K562 (cell line): ENCODE measurements around the gene KLRD1. TPM values are rescaled to one million over a fixed set of nuclear protein-coding genes. Genes with fewer than 3 reads are reported as not detected.
A peak's percentile ranks its signal among the peaks of the same experiment; 100 is the strongest.

Experiments
- ATAC-seq: fragments of 200-7000 bp; cut with Tn5 transposase; 3 replicates; pipeline ENCODE4 v1.9.1; 2020; ENCODE audit warnings: moderate library complexity
- BruUV-seq: library from RNA; stranded (reverse); fragments of 400-500 nt; replicated peaks from 2 replicates; lab custom pipeline; 2021; lab: Mats Ljungman, UMichigan
- CTCF ChIA-PET: fragments of 300-600 bp; formaldehyde crosslinking; extraction: SDS; loops from one replicate; lab custom pipeline; 2021; ENCODE audit warnings: low intra/inter-chr PET ratio; lab: Yijun Ruan, JAX
- POLR2A ChIA-PET: fragments of 300-600, 350-650 bp; sonication (Branson Sonifier 250); formaldehyde crosslinking; extraction: SDS; loops from one replicate; lab custom pipeline; 2021; ENCODE audit warnings: antibody characterized with exemption, inconsistent platforms; lab: Yijun Ruan, JAX
- DNase-seq, 4 experiments: peaks; one replicate each; pipeline versions ENCODE4 v3.0.0 to v3.0.0-alpha.2; 2011 to 2018; ENCODE audit warnings: low spot score in 3 of 4, mixed read lengths in 3 of 4; ENCODE audit errors: extremely low read depth in 1 of 4
- FAIRE-seq: peaks from 2 replicates; lab custom pipeline; 2011; peaks lifted over from hg19 to GRCh38; lab: Jason Lieb, UNC
- H2AFZ ChIP-seq: 2 replicates; pipeline ENCODE4 v1.6.0; 2011; ENCODE audit warnings: low read depth, low read length, control low read depth, inconsistent platforms
- H3K27ac ChIP-seq: fragments of 200-600 bp; 3 replicates; pipeline ENCODE4 v1.8.0; 2011; ENCODE audit warnings: low read depth, mild to moderate bottlenecking, control low read depth, inconsistent platforms, low read length, moderate library complexity, mixed read lengths; ENCODE audit errors: extremely low read depth
- H3K27me3 ChIP-seq, 2 experiments: fragments of 300-600 bp in 1 of 2; 2 replicates in 1 of 2; 3 replicates in 1 of 2; pipeline versions ENCODE4 v1.6.0 to v1.8.0; 2011; ENCODE audit warnings: inconsistent platforms in 2 of 2, low read length in 2 of 2, mild to moderate bottlenecking in 1 of 2, mixed read lengths in 1 of 2, moderate library complexity in 1 of 2; ENCODE audit not compliant: control insufficient read depth in 2 of 2, insufficient read depth in 2 of 2
- H3K36me3 ChIP-seq: fragments of 300-600 bp; 3 replicates; pipeline ENCODE4 v1.8.0; 2011; ENCODE audit warnings: mild to moderate bottlenecking, low read length, inconsistent platforms; ENCODE audit not compliant: control insufficient read depth, insufficient read depth
- H3K4me1 ChIP-seq, 2 experiments: fragments of 200-600 bp in 1 of 2; replicated peaks in 1 of 2; 2 replicates in 1 of 2; 3 replicates in 1 of 2; pipeline versions ENCODE4 v1.5.1 to v1.8.0; 2011; ENCODE audit warnings: inconsistent platforms in 2 of 2, low read length in 2 of 2, mild to moderate bottlenecking in 1 of 2, mixed read lengths in 1 of 2, moderate library complexity in 1 of 2; ENCODE audit not compliant: control insufficient read depth in 2 of 2, insufficient read depth in 2 of 2
- H3K4me2 ChIP-seq: 2 replicates; pipeline ENCODE4 v1.6.1; 2011; ENCODE audit warnings: low read length, control low read depth, inconsistent platforms, mixed read lengths; ENCODE audit not compliant: insufficient read depth
- H3K4me3 ChIP-seq: fragments of 200-600 bp; sonication (generic), shearing (Covaris generic); 2 replicates; pipeline ENCODE4 v1.5.1; 2016; ENCODE audit warnings: control low read depth, inconsistent platforms
- H3K79me2 ChIP-seq: fragments of 200-600 bp; 3 replicates; pipeline ENCODE4 v1.8.0; 2011; ENCODE audit warnings: low read length, inconsistent platforms; ENCODE audit not compliant: control insufficient read depth, insufficient read depth
- H3K9ac ChIP-seq, 2 experiments: 2 replicates each; pipeline versions ENCODE4 v1.6.0 to v1.6.1; 2011; ENCODE audit warnings: low read depth in 2 of 2, low read length in 2 of 2, control low read depth in 1 of 2, inconsistent platforms in 1 of 2, mild to moderate bottlenecking in 1 of 2, mixed read lengths in 1 of 2; ENCODE audit not compliant: insufficient read depth in 1 of 2
- H3K9me1 ChIP-seq: one replicate; pipeline ENCODE4 v1.6.0; 2011; ENCODE audit warnings: inconsistent platforms, mild to moderate bottlenecking, low read length, moderate library complexity; ENCODE audit not compliant: control insufficient read depth, insufficient read depth
- H3K9me3 ChIP-seq: replicated peaks from 2 replicates; pipeline ENCODE4 v1.5.1; 2011; ENCODE audit warnings: low read depth, low read length, inconsistent platforms; ENCODE audit not compliant: control insufficient read depth, insufficient read depth
- H4K20me1 ChIP-seq: replicated peaks from 2 replicates; pipeline ENCODE4 v1.6.1; 2011; ENCODE audit warnings: low read length, inconsistent platforms, mixed read lengths; ENCODE audit not compliant: control insufficient read depth, insufficient read depth
- GATA2 ChIP-seq: sonication (generic); formaldehyde crosslinking; IDR thresholded peaks from 2 replicates; pipeline ENCODE4 v1.4.0; 2020; ENCODE audit warnings: mild to moderate bottlenecking, missing genetic modification reagents
- KDM4B ChIP-seq, 2 experiments: fragments of 450-650 bp in 1 of 2; sonication (generic) in 1 of 2; IDR thresholded peaks; 2 replicates each; pipeline ENCODE4 v1.6.1; 2016 to 2017; ENCODE audit warnings: borderline replicate concordance in 2 of 2, antibody characterized with exemption in 1 of 2, low read depth in 1 of 2, mild to moderate bottlenecking in 1 of 2
- KLF1 ChIP-seq: fragments of 450-650 bp; IDR thresholded peaks from 2 replicates; pipeline ENCODE4 v1.6.1; 2016; ENCODE audit warnings: missing genetic modification characterization, missing compliant biosample characterization
- MXD1 ChIP-seq: fragments of 250-450 bp; sonication (Bioruptor Pico); IDR thresholded peaks from 2 replicates; pipeline ENCODE4 v1.8.0; 2021; ENCODE audit warnings: borderline replicate concordance, mild to moderate bottlenecking, moderate library complexity; ENCODE audit not compliant: poor library complexity, severe bottlenecking
- NBN ChIP-seq: fragments of 450-650 bp; IDR thresholded peaks from 2 replicates; pipeline ENCODE4 v1.6.1; 2016; ENCODE audit warnings: low read depth, mild to moderate bottlenecking
- NFE2 ChIP-seq: IDR thresholded peaks from 2 replicates; pipeline ENCODE4 v1.6.1; 2014; ENCODE audit warnings: antibody characterized with exemption, low read depth
- NFIC ChIP-seq: fragments of 450-650 bp; IDR thresholded peaks from 2 replicates; pipeline ENCODE4 v1.6.1; 2017; ENCODE audit warnings: mild to moderate bottlenecking, inconsistent platforms
- PCBP1 ChIP-seq: fragments of 200-400 bp; formaldehyde crosslinking; IDR thresholded peaks from 2 replicates; pipeline ENCODE4 v1.6.1; 2018; ENCODE audit warnings: mild to moderate bottlenecking, low read depth, low read length; ENCODE audit not compliant: poor library complexity, severe bottlenecking
- SMARCB1 ChIP-seq: IDR thresholded peaks from 2 replicates; pipeline ENCODE4 v1.6.1; 2011; ENCODE audit warnings: improper control_type of control experiment, low read depth; ENCODE audit not compliant: insufficient read length
- ZNF830 ChIP-seq: fragments of 250-450 bp; sonication (Bioruptor Pico); IDR thresholded peaks from 2 replicates; pipeline ENCODE4 v1.5.0; 2021; ENCODE audit warnings: mild to moderate bottlenecking
- WGBS: fragments of 100-300 bp; shearing (Covaris generic); methylation state at CpG from one replicate; pipeline ENCODE4 v1.1.6; 2016; ENCODE audit warnings: low coverage, mixed read lengths; ENCODE audit not compliant: insufficient coverage; ENCODE audit errors: missing lambda C conversion rate; 5-methylcytosine and 5-hydroxymethylcytosine counted together
- in situ Hi-C: fragments of 300-500 bp; cut with MboI; formaldehyde crosslinking; loops from 4 replicates; pipeline ENCODE4 v1.15.0; 2018; ENCODE audit warnings: inconsistent platforms, mixed read lengths
- intact Hi-C: fragments of 100-400 bp; cut with micrococcal nuclease; formaldehyde crosslinking; loops from 2 replicates; pipeline ENCODE4 v1.14.2; 2022
- polyA plus RNA-seq, 8 experiments: library from polyadenylated mRNA; depleted of rRNA in 4 of 8; stranded (reverse) in 5 of 8; unstranded in 3 of 8; fragments of >200 nt; fragmentation: Nextera tagmentation in 2 of 8; fragmentation: Illumina TruSeq in 1 of 8; extraction: Ambion mirVana in 2 of 8; extraction: Trizol in 1 of 8; gene quantifications; 2 replicates each; pipeline versions ENCODE4 v1.2.1 to v1.2.3, GENCODE V29; 2011 to 2014; ENCODE audit warnings: inconsistent platforms in 1 of 8, missing spikeins in 1 of 8
- total RNA-seq, 7 experiments: library from RNA; depleted of rRNA in 6 of 7; stranded (reverse); fragments of >200 nt in 6 of 7; fragmentation: Illumina TruSeq in 2 of 7; extraction: Trizol in 2 of 7; gene quantifications; 2 replicates each; pipeline versions ENCODE4 v1.2.1 to v1.2.3, GENCODE V29; 2011 to 2021; ENCODE audit warnings: low replicate concordance in 1 of 7
- TF ChIP-seq, protein P1 (sequence below): fragments of 250-450 bp; sonication (Bioruptor Pico); IDR thresholded peaks from 2 replicates; pipeline ENCODE4 v1.4.0; 2020

Gene KLRD1
- total and polyA plus RNA-seq, 9 of the 15 experiments (the other 6 are each of a cell fraction or from before 2014, with no cell fraction given) = not detected

- H3K4me2 ChIP-seq = no peak overlapping the region
- peak overlapping the region; percentile 24; the same call in 1 of the 2 replicates for H2AFZ ChIP-seq
- DNase-seq = no peak
- POLR2A ChIA-PET = no interaction called here
- ATAC-seq = no peak
- no peak overlapping the region for H3K4me3 ChIP-seq
- H3K9me1 ChIP-seq = no peaks in the 10 kb centered on the region
- H3K27ac ChIP-seq = no peak overlapping the region
- H3K9ac ChIP-seq = no peak overlapping the region
- in situ Hi-C loops (no loop called here), intact Hi-C loops (no loop called here)
- no peaks in the 10 kb centered on the region for H3K79me2 ChIP-seq
- 22% methylated on average over 2 of the region's 2 CpGs for WGBS
- H3K4me1 ChIP-seq = no peaks in the 10 kb centered on the region
- BruUV-seq = no TSS peak
- H3K36me3 ChIP-seq = no peaks in the 10 kb centered on the region
- CTCF ChIA-PET = no interaction called here
- no peaks in the 10 kb centered on the region for H3K9me3 ChIP-seq
- H3K27me3 ChIP-seq = no peaks in the 10 kb centered on the region
- H4K20me1 ChIP-seq = no peaks in the 10 kb centered on the region
- no peak for FAIRE-seq
- TF ChIP-seq ZNF830 (CRISPR knock-in tag) (no peak), NFIC (peak; percentile 55)
Observed at GRCh38 chr12:10354502-10354901, 46.8 kb downstream of the KLRD1 start.

GRCh38 chr12:10358131-10358530 lies 50.5 kb downstream of the KLRD1 start:
- Histone ChIP-seq H2AFZ (no peak overlapping the region), H4K20me1 (no peaks in the 10 kb centered on the region), H3K9me1 (no peaks in the 10 kb centered on the region), H3K9me3 (no peaks in the 10 kb centered on the region), H3K79me2 (no peaks in the 10 kb centered on the region), H3K4me1 (peaks cover 0 to 15% of the 10 kb centered on the region in 2 experiments; a peak in 4 of 5 replicates), H3K4me2 (no peak overlapping the region), H3K36me3 (no peaks in the 10 kb centered on the region), H3K4me3 (no peak overlapping the region), H3K27ac (no peak overlapping the region), H3K9ac (no peak overlapping the region), H3K27me3 (no peaks in the 10 kb centered on the region)
- no peak for DNase-seq
- FAIRE-seq = no peak
- POLR2A ChIA-PET = no interaction called here
- in situ Hi-C loops = no loop called here
- WGBS = 71% methylated on average over 4 of the region's 5 CpGs
- CTCF ChIA-PET = no interaction called here
- no peak for ATAC-seq
- intact Hi-C loops = no loop called here
- BruUV-seq = no TSS peak
- TF ChIP-seq GATA2 (CRISPR knock-in tag) = no peak
- no peak for TF ChIP-seq NFE2
- TF ChIP-seq MXD1 (CRISPR knock-in tag) = no peak
- no peak for TF ChIP-seq NBN
- TF ChIP-seq, protein P1, sequence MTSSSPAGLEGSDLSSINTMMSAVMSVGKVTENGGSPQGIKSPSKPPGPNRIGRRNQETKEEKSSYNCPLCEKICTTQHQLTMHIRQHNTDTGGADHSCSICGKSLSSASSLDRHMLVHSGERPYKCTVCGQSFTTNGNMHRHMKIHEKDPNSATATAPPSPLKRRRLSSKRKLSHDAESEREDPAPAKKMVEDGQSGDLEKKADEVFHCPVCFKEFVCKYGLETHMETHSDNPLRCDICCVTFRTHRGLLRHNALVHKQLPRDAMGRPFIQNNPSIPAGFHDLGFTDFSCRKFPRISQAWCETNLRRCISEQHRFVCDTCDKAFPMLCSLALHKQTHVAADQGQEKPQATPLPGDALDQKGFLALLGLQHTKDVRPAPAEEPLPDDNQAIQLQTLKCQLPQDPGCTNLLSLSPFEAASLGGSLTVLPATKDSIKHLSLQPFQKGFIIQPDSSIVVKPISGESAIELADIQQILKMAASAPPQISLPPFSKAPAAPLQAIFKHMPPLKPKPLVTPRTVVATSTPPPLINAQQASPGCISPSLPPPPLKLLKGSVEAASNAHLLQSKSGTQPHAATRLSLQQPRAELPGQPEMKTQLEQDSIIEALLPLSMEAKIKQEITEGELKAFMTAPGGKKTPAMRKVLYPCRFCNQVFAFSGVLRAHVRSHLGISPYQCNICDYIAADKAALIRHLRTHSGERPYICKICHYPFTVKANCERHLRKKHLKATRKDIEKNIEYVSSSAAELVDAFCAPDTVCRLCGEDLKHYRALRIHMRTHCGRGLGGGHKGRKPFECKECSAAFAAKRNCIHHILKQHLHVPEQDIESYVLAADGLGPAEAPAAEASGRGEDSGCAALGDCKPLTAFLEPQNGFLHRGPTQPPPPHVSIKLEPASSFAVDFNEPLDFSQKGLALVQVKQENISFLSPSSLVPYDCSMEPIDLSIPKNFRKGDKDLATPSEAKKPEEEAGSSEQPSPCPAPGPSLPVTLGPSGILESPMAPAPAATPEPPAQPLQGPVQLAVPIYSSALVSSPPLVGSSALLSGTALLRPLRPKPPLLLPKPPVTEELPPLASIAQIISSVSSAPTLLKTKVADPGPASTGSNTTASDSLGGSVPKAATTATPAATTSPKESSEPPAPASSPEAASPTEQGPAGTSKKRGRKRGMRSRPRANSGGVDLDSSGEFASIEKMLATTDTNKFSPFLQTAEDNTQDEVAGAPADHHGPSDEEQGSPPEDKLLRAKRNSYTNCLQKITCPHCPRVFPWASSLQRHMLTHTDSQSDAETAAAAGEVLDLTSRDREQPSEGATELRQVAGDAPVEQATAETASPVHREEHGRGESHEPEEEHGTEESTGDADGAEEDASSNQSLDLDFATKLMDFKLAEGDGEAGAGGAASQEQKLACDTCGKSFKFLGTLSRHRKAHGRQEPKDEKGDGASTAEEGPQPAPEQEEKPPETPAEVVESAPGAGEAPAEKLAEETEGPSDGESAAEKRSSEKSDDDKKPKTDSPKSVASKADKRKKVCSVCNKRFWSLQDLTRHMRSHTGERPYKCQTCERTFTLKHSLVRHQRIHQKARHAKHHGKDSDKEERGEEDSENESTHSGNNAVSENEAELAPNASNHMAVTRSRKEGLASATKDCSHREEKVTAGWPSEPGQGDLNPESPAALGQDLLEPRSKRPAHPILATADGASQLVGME (CRISPR knock-in tag) = no peak
- TF ChIP-seq KLF1 (tag) = no peak
- no peak for TF ChIP-seq PCBP1
- no peak for TF ChIP-seq SMARCB1
- TF ChIP-seq KDM4B (IDR thresholded peaks at IDR 0.05; ENCODE audit: borderline replicate concordance in 2 of 2, low read depth in 1 of 2) = no peak
